NOMO-1 treated with dmso at 0.1 percent for 144 hours (cell line): ENCODE measurements around the gene ABCA10.
"Not testable (repeated sequence)": the region's sequence is repeated elsewhere in the genome, so short reads cannot be mapped to it uniquely, and the experiment has no call there.

Source experiments
- DNase-seq: peaks from one replicate; lab custom pipeline; 2025; ENCODE audit not compliant: unreplicated experiment; lab: John Stamatoyannopoulos, UW

The ABCA10 gene

DNA sequence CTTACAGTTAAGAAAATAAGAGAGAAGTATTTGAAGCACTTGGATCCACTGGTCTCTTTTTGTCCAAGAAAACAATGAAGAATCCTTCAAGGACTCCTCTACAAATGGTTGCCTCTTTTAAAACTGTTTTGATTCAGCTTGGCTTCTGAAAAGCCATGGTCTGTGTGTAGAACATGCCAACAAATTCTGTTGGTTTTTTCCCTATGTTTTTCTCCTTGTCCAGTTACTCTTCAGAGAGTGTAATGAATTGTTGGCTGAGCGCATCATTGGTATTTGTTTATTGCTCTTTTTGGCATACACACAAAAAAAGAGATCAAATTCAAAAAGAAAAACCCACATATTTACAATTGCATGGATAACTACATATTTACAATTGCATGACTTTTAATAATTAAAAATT, at the start of gene ABCA10:
ABCA10 (minus strand) TSS at position 249 of the 400 bp plus-strand sequence. CDS start 3,466 bp downstream, outside the sequence.
- no peak for DNase-seq

DNA sequence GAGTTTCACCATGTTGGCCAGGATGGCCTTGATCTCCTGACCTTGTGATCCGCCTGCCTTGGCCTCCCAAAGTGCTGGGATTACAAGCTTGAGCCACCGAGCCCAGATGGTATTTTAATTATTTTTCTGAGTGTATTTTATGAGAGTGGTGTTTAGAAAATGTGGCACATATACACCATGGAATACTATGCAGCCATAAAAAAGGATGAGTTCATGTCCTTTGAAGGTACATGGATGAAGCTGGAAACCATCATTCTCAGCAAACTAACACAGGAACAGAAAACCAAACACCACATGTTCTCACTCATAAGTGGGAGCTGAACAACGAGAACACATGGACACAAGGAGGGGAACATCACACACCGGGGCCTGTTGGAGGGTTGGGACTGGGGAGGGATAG, 47.7 kb upstream of the ABCA10 start:
- not testable (repeated sequence) for DNase-seq

DNA sequence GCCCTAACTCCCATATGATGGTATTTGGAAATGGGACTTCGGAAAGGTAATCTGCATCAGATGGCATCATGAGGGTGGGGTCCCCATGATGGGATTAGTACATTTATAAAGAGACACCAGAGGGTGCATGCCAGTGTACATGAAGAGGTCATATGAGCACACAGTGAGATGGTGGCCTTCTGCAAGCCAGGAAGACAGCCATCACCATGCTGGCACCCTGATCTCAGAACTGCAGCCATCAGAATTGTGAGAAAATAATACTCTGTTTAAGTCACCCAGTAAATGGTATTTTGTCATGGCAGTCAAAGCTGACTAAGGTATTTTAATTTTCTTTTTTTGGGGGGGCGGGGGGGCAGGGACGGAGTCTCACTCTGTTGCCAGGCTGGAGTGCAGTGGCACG, 47.1 kb upstream of the ABCA10 start:
- DNase-seq, result no peak

GRCh38 chr17:69271023-69271422, 42.4 kb upstream of the ABCA10 start:
- no peak for DNase-seq

- DNase-seq, result peak; percentile 7
These were observed 40.7 kb upstream of the ABCA10 start for GRCh38 chr17:69269131-69269998.

GRCh38 chr17:69268543-69269014, 40.0 kb upstream of the ABCA10 start:
- DNase-seq, result no peak

DNA sequence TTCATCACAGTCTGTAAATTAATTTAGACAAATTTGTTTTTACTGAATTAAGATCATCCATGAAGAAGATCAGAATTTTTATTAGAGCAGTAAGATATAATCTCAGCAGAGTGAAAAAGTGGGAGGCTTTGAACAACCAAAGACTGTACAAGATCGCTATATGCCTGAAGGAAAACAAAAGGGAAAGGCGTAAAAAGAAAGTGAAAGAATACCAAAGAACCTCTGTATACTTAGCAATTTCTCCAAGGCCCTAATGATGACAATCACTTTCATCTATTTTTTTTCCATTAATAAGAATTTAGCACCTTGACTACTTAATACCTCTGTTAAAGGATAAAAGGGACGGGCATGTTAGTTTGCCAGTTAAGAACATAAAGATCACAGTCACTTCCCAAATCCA, 38.6 kb upstream of the ABCA10 start:
- no peak for DNase-seq

DNA sequence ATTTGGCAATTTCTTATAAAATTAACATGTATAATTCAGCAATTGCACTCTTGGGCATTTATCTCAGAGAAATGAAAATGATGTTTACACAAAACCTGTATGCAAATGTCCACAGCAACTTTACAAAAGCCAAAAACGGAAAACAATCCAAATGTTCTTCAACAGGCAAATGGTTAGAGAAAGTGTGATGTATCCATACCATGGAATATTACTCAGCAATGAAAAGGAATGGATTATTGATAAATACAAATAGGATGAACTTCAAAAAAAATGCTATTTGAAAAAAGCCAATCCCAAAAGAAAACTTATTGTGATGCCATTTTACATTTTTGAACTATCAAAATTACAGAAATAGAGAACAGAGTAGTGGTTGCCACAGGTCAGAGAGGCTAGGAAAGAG, 37.2 kb upstream of the ABCA10 start:
- no peak for DNase-seq

GRCh38 chr17:69254187-69254586, 25.6 kb upstream of the ABCA10 start:
- DNase-seq, result no peak

DNA sequence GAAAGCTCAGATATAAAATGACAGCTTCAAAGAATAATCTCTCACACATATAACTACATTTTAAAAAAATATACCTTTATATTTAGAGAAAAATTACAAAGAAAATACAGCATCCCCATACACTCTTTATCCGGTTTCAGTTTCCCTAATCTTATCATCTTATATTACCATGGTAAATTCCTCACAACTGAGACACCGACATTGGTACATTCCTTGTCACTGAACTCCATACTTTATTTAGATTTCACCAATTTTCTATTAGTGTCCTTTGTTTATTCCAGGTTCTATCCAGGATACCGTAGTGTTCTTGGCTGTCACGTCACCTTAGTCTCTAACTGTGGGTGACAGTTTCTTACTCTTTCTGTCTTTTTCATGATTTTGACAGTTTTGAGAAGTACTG, 22.0 kb upstream of the ABCA10 start:
- DNase-seq, result no peak

DNA sequence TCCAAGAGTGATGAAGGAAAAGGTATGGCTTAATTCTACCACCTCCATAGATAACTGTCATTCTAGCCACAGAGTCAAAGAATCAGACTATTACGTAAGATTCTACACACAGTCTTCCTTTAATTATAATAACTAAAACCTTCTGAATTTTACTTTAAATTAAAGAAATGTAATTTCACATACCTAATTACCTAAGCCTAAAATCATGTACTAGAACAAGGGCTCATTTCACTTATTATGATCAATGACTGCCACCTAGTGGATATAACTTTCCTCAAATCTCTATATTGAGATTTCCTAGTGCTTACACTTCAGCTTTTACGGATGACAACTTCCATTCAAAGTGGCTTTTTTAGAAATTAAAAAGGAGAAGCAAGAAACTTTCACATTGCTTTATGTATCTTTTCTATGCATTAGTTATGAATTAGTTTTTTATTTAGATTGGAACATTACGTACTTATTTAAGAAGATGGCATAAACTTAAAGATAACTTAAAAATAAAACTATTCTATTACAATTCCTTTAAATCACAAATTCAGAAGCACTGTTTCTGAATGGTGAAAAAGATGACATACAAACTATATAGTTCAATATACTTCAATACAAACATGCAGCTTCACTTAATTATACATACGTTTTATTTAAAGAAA, 18.2 kb upstream of the ABCA10 start:
- peak; percentile 14 for DNase-seq

DNA sequence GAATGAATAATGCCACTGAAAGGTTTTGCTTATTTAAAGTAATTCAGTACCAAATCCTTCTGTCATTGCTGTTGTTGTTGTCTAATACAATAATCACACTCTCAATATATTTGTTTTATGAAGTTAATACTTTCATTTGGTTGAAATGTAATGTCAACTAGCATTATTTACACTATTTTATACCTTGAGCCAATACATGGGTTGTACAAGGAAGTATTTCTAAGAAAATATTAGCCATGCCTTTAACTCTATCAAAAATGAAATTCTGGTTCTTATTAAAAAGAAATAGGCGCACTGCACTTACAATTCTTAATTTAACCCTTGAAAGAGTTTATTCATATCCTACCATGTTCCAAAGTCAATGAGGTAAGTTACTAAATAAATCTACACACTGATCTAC, 17.6 kb upstream of the ABCA10 start:
- no peak for DNase-seq

- no peak for DNase-seq
These were observed 17.0 kb upstream of the ABCA10 start for GRCh38 chr17:69245617-69246016.

DNA sequence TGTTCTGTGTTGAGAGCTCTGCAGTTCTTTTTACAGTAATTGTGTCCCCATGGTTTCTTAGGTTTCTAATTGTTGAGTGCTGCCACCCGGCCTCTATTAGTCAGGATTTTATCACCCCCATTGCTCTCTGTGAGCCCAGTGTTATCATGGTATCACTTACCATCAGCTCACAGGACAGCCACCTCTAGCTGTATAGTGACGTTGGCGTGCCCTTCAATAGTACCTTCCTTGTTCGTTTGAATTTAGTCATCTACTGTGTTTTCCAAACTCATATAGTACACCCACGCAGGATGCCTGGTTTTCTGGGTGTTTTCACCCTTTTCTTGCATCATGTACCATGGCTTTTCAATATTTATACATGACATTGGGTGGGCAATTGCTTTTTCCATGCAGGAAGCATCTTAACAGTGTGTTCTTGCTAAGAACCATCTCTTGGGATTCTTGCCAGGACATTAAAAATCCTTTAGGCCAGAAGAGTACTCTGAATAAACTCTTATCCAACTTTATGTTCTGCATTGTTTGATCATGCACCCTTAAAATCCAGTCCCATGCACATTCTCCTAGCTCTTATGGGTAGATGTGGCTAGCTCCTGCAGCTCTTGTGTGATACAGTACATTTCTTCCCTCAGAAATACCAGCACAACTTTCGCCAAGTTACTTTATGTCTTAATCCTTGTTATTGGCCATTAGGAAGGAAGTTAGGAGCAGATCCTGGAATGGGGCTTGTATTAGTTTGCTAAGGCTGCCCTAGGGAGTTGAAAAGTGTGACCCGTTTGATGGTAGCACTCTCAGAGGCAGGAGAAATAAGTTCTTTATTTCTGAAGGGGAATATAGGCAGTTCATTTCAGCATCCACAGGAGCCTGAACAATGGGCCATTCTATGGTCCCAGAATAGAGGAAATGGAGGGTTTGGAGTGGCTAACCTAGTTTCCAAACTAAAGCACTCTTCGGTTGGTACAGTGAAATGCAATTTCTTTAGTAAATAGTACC, 11.3 kb upstream of the ABCA10 start:
- no peak for DNase-seq

DNA sequence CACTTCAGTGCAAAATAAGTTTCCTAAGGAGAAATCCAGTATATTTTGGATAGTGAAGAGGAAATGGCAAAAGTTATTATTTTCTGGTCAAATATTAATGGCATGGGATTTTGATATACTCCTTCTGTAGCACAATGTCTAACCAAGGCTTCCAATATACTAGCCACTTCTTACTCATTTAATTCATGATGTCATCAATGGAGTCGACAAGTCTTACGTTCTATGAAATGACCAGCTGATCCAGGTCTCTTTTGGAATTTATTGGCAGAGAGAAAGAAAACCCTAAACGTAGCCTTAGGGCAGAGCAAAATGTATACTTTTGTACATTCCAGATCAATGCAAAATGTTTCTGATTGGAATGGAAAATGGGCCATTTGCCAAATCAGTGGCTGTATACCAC, 8.3 kb upstream of the ABCA10 start:
- no peak for DNase-seq

GRCh38 chr17:69236464-69236863, 7.8 kb upstream of the ABCA10 start:
- no peak for DNase-seq

GRCh38 chr17:69235338-69236058, 6.9 kb upstream of the ABCA10 start:
- peak; percentile 83 for DNase-seq

DNA sequence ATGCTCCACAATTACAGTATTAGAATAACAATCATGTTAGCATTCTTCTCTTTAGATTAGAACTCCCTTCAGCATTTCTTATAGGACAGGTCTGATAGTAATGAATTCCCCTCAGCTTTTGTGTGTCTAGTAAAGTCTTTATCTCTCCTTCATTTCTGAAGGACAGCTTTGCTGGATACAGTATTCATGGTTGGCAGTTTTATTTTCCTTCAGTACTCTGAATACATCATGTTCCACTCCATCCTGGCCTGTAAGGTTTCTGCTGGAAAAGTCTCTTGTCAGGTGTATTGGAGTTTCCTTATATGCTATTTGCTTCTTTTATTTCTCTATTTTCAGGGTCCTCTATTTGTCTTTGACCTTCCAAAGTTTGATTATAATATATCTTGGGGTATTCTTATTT, 4.0 kb upstream of the ABCA10 start:
- DNase-seq, result no peak

- no peak for DNase-seq
These were observed 2.9 kb upstream of the ABCA10 start for GRCh38 chr17:69231521-69231920.

DNA sequence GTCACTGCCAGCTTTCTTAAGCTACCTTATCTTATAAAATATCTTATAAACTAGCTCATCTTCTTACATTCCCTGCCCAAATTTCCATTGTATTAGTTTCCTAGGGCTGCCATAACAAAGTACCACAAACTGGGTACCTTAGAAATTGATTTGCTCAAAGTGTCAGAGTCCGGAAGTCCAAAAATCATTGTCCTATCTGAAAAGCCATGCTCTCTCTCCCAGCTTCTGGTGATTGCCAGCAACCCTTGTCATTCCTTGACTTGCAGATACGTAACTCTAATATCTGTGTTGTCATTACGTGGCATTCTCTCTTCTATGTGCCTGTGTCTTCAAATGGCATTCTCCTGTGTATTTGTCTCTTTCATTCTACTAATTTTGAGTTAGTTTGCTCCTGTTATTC, 2.3 kb upstream of the ABCA10 start:
- no peak for DNase-seq

DNA sequence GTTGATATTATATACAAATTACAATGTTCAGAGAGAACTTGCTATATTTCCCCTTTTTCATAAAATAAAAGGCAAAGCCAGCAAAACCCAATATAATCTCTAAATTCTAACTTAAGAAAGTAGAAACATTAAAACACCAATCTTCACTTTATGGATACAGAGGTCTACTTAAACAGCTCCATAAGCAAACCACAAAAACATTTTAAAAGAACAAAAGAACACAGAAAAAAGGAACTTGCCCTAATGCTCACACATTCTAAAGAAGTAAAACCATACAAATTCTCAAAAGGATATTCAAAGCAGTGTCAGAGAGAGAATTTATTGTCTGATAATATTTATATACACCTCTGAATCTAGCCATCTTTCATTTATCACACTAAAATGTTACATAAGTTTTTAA, 606 bp downstream of the ABCA10 start:
- DNase-seq, result no peak
